ENCODE data around the gene CD209.
"Not testable (repeated sequence)": the region's sequence is repeated elsewhere in the genome, so short reads cannot be mapped to it uniquely, and the experiment has no call there.

Gene CD209

GRCh38 chr19:7756258-7756657 lies 8.9 kb upstream of the CD209 start:
- TF ChIP-seq CTCF (conservative IDR thresholded peaks at IDR 0.05; ENCODE audit: low read depth, low read length) = no peak
- DNase-seq (ENCODE audit: low read depth) = no peak

DNA sequence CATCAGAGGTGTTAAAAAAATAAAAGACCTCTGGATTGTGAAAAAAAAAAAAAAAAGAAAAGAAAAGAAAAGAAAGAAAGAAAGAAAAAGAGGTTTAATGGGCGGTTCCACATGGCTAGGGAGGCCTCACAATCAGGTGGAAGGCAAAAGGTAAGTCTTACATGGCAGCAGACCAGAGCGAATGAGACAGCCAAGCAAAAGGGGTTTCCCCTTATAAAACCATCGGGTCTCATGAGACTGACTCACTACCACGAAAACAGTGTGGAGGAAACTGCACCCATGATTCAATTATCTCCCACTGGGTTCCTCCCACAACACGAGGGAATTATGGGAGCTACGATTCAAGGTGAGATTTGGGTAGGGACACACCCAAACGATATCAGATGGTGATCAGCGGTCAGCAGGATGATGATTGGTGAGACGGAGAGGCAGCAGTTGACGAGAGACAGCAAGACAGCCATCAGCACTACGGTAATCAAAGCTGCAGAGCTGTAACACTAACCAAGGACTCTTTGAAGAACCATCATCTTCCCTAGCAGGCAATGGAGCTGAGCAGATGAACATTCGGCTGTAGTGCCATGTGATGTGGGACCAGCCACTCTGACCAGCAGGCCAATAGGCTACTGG lies 3.9 kb upstream of the CD209 start:
- no peak for TF ChIP-seq CTCF (conservative IDR thresholded peaks at IDR 0.05; ENCODE audit: low read depth, low read length)
- no peak for DNase-seq (ENCODE audit: low read depth)
- no peak overlapping the region for H3K4me3 ChIP-seq (ENCODE audit: low read length)

More at GRCh38 chr19:7756258-7756657, 8.9 kb upstream of the CD209 start:
- no peak overlapping the region for H3K4me3 ChIP-seq (ENCODE audit: low read length)

DNA sequence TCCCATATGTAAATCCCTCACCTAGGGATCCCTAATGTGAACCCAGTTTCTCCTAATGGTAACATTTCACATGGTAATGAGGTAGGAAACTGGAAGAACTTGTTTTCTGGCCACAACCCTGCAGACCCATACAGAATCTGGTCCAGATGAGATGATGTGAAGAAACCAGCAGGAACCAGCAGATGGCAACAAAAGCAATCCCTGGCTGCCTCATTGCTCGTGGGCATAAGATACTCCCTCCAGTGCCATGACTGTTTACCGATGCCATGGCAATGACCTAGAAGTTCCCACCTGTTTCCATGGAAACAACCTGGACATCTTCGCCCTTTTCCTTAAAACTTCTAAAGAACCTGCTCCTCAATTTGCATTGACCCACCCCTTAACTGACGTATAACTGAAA lies 1.4 kb upstream of the CD209 start:
- DNase-seq (ENCODE audit: low read depth) = no peak
- TF ChIP-seq CTCF (conservative IDR thresholded peaks at IDR 0.05; ENCODE audit: low read depth, low read length) = peak; percentile 24

GRCh38 chr19:7748171-7748570 lies 837 bp upstream of the CD209 start:
- H3K4me3 ChIP-seq (ENCODE audit: low read length) = no peak overlapping the region
- no peak for TF ChIP-seq CTCF (conservative IDR thresholded peaks at IDR 0.05; ENCODE audit: low read depth, low read length)
- DNase-seq (ENCODE audit: low read depth) = no peak

More for the DNA sequence above, 1.4 kb upstream of the CD209 start:
- H3K4me3 ChIP-seq (ENCODE audit: low read length) = no peak overlapping the region

DNA sequence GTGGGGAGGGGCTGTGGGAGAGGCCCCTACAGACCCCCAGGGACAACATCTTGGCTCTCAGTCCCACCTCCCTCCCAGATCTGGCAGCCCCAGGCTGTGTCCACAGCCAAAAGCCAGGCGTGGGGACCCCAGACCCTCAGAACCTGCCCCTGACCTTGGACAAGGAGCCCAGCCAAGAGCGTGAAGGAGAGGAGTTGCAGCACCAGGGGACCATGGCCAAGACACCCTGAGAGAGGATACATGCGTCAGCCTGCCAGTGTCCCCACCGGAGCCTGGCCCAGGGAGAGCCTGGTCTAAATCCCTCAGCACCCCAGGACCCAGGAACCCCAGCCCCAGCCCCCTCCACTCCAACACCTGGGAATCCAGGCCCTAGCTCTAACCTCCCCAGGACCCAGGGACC lies 1.0 kb downstream of the CD209 start:
- not testable (repeated sequence) for H3K4me3 ChIP-seq (ENCODE audit: low read length); DNase-seq (ENCODE audit: low read depth)

DNA sequence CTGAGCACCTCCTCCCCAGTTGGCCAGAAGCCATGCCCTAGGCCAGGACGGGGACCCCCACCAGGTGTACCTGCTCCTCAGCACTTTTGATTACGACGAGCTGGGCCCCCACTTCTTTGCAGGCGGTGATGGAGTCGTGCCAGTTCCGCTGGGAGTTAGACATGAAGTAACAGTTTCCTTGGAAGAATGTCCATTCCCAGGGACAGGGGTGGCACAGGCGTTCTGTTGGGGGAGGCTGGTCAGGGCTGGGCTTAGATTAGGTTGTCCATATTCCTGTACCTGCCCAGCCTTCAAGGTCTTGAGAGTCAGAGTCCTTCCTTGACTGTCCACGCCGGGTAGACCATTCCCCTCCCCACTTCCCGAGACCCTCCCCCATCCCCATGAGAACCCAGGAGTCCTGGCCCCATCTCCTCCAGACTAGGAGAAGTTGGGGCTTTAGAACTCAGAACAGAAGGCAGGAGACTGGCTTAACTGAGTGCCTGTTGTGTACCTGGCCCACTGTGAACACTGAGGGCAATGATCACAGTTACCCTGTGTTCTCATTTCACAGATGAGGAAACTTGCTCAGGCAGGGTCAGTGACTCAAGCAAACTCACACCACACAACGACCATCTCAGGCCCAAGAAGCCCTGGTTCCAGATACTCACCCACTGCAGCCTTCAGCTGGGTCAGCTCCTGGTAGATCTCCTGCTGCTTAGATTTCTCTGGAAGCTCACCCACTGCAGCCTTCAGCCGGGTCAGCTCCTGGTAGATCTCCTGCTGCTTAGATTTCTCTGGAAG lies 2.3 kb downstream of the CD209 start:
- H3K4me3 ChIP-seq (ENCODE audit: low read length) = no peak overlapping the region
- TF ChIP-seq CTCF (conservative IDR thresholded peaks at IDR 0.05; ENCODE audit: low read depth, low read length) = no peak
- no peak for DNase-seq (ENCODE audit: low read depth)

DNA sequence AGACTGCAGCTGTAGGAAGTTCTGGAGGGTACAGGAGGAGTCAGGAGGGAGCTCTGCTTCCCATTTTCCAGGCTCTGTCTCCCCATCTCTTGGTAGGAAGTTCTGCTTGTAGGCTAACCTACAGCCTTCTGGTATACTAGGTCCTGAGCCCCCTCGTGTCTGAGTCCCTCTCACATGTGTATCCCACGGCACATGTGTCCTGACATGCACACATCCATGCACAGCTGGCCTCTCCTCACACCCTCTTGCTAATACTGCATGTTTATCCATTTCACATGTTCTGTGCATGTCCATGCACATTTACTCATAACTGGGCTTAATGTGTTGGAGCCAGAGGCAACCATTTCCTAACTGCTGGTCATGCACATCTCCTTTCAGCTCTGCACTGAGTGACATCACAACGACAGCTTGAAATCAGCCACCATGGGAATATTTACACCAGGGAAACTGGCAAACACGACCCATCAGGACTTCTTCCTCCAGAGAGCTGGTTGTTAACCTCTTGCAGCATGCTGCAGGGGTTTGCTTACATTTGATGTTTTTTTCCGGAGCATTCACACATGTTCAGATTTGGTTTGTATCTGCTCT lies 3.0 kb downstream of the CD209 start:
- H3K4me3 ChIP-seq (ENCODE audit: low read length) = no peak overlapping the region
- no peak for TF ChIP-seq CTCF (conservative IDR thresholded peaks at IDR 0.05; ENCODE audit: low read depth, low read length)
- DNase-seq (ENCODE audit: low read depth) = no peak
